ENCODE data around the gene PPP6R3.
"Not testable (repeated sequence)": the region's sequence is repeated elsewhere in the genome, so short reads cannot be mapped to it uniquely, and the experiment has no call there.

Gene PPP6R3

DNA sequence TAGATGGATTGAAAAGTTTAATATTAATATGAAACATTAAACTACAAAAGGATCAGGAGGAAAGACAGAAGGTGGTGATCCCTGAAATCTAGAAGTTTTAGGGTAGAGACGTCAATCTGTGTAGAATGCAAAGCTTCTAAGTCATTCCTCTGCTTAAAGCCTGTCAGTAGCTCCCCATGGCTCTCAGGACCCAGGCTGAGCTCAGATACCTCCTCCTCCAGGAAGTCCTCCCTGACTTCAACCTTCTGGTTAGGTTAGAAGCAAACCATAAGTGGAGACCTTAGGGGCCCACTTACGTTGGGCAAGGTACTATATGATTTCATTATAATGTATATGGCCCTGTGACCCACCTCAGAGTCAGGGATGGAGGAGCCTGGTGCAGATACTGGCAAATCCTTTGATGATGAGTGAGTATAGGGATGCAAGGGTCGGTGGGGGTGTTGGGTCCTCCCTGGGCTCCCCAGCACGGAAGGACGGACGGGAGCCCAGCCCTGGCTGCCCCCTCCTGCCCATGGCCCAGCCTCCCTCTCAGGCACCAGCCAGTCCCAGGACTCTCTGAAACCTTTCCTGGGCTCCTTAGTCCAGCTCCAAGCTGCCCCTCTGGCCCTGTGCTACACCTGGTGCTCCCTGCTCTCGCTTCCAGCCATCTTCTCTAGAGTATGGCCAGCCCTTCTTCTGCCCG is 3.2 kb upstream of the PPP6R3 start:
- DNase-seq (ENCODE audit: low read depth in 2 of 2), result no peak

DNA sequence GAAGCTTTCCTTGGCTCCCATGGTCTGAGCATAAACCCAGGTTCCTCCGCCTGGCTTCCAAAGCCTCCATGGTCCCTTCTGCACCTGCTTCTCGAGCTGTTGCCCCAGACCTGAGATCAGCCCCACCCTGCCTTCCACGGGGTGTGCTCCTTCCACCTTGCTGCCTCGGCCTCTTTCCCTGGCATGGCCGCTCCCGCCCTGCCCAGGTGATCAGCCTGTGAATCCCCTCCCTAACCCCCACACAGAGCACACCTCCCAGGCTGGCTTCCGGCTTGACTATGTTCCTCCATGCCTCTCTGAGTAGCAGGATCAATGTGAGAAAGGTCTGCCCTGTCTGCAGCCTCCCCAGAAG is 2.7 kb upstream of the PPP6R3 start:
- DNase-seq (ENCODE audit: low read depth in 2 of 2), result no peak

- not testable (repeated sequence) for DNase-seq (ENCODE audit: low read depth in 2 of 2)
Observed at GRCh38 chr11:68458340-68458739, 2.2 kb upstream of the PPP6R3 start.

DNA sequence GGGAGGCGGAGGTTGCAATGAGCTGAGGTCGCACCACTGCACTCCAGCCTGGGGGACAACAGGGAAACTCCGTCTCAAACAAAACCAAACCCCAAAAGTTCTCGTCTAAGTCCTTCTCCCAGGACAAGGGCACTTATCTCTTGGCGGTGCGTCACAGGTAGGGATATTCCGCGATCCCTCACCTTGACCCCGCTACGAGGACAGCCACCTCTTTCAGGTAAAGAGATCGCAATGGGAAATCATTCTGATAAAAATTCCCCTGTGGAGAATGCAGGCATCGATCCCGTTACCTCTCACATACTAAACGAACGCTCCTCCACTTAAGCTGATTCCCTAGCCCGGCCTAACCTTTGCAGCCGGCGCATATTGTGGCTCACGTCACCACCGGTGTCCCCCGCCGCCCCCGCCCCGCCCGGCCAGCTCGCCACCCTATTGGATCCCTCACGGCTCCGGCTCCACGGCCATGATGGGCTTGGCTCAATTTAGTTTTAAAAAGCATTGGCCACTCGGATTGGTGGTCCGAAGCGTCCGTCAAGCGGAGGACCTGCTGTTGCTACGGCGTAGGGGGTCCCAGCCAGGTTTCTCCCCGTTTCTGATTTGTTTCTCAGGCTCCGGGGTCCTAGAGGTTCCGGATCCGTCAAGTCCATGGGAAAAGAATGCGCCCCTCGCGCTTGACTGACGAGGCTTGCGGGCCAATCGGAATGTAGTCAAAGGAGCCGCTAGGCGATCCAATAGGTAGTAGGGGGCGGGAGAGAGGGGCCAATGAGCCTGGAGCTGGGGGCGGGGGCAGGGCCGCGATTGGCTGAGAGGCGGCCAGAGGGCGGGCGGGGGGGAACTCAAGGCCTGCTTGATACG is 439 bp upstream of the PPP6R3 start:
- DNase-seq (ENCODE audit: low read depth in 2 of 2), result peak; percentile 87 to 88

GRCh38 chr11:68461575-68461917 is 994 bp downstream of the PPP6R3 start:
- DNase-seq (ENCODE audit: low read depth in 2 of 2), result no peak

DNA sequence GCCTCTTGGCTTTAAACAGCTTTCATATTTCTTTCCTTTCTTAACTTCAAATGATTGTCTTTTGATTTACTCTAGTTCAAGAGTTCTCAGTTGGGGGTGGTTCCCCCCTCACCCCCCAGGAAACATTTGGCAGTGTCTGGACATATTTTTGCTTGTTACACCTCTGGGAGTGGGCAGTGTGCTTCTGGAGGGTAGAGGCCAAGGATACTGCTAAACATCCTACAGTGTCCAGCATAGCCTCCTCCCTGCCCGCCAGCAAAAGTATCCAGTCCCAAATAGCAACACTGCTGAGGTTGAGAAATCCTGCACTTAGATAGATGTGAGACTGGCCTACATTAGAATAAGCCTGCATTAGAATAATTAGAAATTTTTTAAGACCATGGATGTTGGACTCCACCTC is 3.2 kb downstream of the PPP6R3 start:
- DNase-seq (ENCODE audit: low read depth in 2 of 2), result no peak

- DNase-seq (ENCODE audit: low read depth in 2 of 2), result no peak
Observed at GRCh38 chr11:68467201-68467834, 6.8 kb downstream of the PPP6R3 start.

- DNase-seq (ENCODE audit: low read depth in 2 of 2), result no peak
Observed at GRCh38 chr11:68468217-68468828, 7.8 kb downstream of the PPP6R3 start.

DNA sequence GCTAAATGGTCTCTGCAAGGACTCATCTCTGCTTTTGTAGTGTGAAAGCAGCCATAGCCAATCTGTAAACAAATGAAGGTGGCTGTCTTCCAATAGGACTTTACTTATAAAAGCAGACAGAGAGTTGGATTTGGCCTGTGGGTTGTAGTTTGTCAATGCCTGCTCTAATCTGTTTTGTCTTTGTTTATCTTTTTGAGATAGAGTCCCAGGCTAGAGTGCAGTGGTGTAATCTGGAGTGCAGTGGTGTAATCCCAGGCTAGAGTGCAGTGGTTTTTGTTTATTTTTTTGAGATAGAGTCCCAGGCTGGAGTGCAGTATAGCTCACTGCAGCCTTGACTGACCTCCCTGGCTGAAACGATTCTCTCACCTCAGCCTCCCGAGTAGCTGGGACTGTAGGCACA is 8.6 kb downstream of the PPP6R3 start:
- no peak for DNase-seq (ENCODE audit: low read depth in 2 of 2)

- DNase-seq (ENCODE audit: low read depth in 2 of 2), result no peak
Observed at GRCh38 chr11:68469642-68470041, 9.1 kb downstream of the PPP6R3 start.

- no peak for DNase-seq (ENCODE audit: low read depth in 2 of 2)
Observed at GRCh38 chr11:68470304-68470811, 9.8 kb downstream of the PPP6R3 start.

DNA sequence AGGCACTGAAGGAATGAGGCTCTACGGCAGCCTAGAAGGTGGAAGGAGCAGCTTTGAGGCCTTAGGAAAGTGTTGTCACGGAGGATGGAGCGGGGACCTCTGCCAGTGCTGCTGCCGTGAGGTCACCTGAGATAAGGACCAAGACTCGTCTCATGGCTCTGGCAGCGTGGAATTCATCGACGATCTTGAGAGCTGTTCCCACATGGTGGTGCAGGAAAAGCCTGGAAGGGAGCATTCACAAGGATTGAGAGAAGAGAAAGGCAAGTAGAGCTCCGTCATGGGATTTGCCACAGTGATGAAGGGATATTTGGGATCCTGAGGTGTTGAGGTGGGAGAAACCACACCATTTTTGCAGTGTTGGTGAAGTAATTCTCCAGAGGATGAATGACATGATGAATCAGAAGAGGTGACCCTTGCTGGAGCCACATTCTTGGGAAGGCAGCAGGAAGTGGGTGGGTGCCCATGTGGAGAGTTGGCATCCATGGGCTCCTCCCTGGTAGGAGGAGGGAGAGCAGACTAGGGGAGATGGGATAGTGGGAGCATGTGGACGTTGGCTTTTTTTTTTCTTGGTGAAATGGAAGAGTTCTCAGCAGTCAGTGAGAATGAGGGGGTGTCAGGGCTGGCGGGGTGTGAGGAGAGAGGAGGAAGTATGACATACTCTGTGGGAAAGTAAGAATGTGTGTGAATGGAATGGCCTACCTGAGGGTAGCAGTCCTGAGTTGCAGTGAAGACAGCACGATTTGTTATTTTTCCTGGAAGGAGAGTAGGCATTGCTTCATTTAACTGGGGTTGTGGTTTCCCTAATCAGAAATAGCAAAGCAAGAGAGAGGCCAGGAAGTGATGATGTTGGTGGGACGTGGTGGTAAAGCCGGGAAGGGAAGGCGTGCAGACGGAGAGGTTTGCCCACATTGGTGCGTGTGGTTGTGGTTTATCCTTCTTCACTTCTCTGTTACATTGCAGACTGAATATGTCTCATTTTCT is 11.1 kb downstream of the PPP6R3 start:
- no peak for DNase-seq (ENCODE audit: low read depth in 2 of 2)

- no peak for DNase-seq (ENCODE audit: low read depth in 2 of 2)
Observed at GRCh38 chr11:68472778-68473177, 12.2 kb downstream of the PPP6R3 start.

DNA sequence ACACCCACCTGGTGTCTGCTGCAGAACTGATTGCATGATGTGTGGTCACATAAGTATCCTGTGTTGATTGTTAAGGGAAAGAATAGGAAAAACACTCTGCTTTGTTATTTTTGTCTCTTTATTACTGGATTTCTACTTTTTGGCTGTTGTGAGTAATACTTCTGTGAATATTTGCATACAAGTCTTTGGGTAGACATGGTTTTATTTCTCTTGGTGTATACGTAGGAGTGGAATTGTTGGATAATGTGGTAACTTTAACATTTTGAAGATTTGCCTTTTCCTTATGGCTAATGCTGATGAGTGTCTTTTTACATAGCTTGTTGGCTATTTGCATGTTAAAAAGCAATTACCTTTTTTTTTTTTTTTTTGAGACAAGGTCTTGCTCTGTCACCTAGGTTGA is 13.1 kb downstream of the PPP6R3 start:
- DNase-seq (ENCODE audit: low read depth in 2 of 2), result no peak

GRCh38 chr11:68475626-68476025 is 15.1 kb downstream of the PPP6R3 start:
- not testable (repeated sequence) for DNase-seq (ENCODE audit: low read depth in 2 of 2)

DNA sequence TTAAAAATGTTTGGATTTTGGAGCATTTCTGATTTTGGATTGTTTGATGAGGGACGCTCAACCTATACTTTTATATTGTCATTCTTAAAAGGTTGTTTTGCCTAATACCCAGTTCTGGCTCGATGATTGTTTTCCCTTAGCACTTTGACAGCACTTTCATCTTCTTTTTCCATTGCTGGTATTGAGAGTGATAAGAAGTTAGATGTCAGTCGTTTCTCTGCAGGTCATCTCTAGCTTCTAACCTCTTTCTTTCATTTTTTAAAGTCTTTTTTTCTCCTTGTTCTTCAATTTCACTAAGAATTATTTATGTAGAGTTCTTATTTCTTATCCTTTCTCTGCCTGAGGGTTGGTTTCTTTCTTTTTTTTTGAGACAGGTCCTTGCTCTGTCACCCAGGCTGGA is 18.8 kb downstream of the PPP6R3 start:
- no peak for DNase-seq (ENCODE audit: low read depth in 2 of 2)

GRCh38 chr11:68480193-68480592 is 19.6 kb downstream of the PPP6R3 start:
- DNase-seq (ENCODE audit: low read depth in 2 of 2), result no peak

DNA sequence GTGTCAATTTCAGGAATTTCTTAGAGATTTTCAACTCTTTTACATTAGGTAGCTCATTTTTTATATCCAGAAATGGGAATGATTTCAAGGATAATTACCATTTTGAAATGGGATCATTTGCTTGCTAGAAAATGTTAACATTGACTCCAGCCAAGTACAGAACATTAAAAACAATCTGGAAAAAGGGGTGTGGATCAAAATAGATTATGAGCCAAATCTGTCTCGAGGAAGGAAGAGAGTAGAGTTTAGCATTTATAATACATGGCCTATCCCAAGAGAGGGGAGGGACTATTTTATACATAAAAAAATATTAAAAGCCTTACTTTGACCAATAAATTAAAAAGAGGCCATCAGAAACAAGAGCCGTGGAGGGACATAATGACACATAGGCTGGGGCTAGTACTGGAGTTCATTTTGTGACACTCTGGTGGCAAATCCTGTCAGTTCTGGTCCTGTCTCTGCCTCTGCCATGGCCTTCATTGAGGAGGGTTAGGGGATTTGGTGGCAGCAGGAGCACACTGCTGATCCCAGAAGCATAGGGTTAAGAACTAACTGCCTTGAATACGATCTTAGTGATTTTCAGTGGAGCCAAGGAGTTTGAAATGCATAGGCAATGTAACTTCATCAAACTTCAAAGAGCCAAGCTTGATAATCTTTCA is 20.4 kb downstream of the PPP6R3 start:
- DNase-seq (ENCODE audit: low read depth in 2 of 2), result no peak

- DNase-seq (ENCODE audit: low read depth in 2 of 2), result no peak
Observed at GRCh38 chr11:68481579-68482240, 21.2 kb downstream of the PPP6R3 start.

GRCh38 chr11:68488623-68489022 is 28.1 kb downstream of the PPP6R3 start:
- no peak for DNase-seq (ENCODE audit: low read depth in 2 of 2)
